HG02943 (cell line): Measurements from ENCODE around the gene DGLUCY.
A peak's percentile ranks its signal among the peaks of the same experiment; 100 is the strongest.
"Not testable (repeated sequence)": the region's sequence is repeated elsewhere in the genome, so short reads cannot be mapped to it uniquely, and the experiment has no call there.

Source experiments
- ATAC-seq: cut with Tn5 transposase; IDR thresholded peaks from one replicate; pipeline ENCODE4 v1.9.1; 2021; ENCODE audit warnings: mild to moderate bottlenecking, low read depth, moderate library complexity; ENCODE audit not compliant: unreplicated experiment

DGLUCY gene

DNA sequence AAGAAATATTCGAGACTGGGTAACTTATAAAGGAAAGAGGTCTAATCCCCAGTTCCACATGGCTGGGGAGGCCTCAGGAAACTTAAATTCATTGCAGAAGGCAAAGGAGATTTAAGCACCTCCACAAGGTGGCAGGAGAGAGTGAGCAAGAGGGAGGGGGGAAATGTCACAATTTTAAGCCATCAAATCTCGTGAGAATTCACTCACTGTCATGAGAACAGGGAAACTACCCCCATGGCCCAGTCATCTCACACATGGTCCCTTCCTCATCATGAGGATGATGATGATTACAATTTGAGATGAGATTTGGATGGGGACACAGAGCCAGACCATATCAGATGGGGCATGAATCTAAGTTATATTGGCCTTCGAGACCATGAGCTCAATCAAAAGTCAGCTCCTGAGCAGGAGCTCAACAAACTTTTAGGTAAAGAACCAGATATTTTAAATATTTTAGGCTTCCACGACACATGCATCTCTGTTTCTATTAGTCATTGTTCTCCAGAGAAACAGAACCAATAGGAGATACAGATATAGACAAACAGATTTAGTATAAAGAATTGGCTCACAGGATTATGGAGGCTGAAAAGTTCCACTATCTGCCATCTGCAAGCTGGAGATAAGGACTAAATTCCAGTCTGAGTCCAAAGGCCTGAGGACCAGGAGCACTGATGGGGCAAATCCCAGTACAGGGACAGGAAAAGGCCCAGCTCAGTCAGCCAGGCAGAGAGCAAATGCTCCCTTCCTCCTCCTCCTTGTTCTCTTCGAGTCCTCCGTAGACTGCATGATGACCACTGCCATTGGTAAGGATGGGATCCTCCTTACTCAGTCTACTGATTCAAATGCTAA lies 24.9 kb downstream of the DGLUCY start:
- no peak for ATAC-seq

DNA sequence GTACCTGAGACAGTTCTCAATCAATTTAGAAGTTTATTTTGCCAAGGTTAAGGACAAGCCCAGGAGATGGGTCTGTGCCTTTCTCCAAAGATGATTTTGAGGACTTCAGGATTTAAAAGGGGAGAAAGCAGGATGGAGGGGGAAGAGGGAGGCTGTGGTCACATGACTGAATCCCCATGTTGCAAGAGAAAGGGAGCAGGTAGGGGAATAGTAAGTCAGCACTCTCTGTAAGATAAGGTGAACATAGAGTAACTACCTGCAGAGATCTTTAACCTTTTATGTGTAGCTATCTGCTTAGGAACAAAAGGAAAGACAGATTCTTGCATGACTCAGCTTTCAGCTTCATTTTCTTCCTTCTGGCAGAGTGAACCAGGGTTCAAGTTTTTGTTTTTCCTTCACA lies 25.9 kb downstream of the DGLUCY start:
- no peak for ATAC-seq

DNA sequence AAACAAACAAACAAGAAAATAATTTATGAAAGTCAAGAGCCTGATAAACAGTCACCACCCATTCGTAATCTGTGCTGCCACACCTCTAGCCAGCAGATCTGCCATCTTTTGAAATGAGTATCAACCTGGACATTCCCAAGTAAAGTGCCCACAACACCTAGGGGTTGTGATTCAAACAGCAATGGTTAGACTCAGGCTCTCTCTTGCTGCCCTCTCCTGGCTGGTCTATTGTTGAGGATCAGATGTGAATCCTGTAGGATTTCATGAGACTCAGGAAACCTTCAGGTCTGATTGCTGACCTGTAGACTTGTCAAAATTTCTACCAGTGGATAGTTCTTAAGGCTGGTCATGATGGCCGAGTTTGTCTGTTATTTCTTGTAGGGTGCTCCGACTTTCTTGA lies 26.8 kb downstream of the DGLUCY start:
- ATAC-seq = no peak

DNA sequence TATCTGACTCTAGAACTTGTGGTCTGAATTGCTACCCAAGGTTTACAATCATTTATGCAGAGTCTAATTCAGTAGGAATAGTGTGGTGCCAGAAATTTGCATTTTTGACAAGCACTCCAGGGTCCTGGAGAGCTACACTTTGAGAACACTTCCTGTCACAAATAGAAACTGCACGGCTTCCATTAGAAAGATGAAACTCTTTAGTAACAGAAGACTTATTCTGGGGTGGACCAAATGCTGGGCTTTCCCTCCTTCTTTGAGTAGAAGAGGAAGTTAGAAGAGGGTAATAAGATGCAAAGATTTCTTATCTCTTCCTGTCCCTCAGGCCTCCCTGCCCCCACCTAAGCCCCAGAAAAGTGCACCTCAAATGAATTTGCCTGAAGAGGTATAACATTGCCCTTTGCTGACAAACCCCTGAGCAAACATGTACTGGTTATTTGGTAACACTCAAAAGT lies 28.4 kb downstream of the DGLUCY start:
- ATAC-seq = peak; percentile 85

DNA sequence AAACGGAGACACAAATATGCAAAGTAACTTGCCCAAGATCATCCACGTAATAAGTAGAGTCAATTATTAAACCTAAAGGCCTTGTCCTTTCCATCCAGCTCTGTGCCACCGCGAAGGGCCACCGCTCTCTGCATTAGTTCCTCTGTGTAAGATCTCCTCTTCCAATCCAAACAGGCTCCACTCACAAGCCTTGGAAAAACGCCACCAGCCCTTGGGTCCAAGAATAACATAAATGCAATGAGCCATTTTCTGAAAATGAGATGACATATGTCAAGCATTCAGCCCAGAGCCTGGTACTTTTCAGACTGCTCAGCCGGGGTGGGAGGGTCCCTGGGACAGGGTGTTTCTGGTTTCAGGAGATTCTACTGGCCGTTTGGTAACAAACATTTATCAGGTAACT lies 30.0 kb downstream of the DGLUCY start:
- ATAC-seq = no peak

DNA sequence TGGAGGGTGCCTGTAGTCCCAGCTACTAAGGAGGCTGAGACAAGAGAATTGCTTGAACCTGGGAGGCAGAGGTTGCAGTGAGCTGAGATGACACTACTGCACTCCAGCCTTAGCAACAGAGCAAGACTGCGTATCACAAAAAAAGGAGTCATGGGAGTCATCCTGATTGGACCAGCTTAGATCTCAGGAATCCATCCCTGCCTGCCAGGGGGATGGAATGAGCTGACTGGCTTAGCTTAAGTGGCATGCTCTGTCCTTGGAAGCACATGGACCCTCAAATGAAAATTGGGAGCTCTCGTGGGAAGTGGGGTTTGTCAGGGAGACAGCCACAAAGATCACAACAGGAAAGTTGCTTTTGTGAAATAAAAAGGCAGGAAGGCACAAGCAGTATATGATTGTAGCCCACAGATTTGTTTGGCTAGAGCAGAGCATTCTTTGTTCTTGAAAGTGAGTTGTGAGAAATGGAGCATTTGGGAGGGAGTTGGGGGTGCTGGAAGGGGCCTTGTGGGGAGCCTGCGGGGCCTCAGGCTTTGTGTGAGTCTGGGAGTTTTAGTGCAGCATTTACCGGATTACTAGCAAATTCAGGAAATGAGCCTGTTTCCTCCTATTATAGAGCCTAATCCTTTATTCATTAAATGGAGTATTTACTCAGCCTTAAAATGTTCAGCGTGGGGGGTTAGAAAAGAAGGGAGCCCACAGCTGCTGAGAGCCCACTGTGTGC lies 30.7 kb downstream of the DGLUCY start:
- no peak for ATAC-seq

DNA sequence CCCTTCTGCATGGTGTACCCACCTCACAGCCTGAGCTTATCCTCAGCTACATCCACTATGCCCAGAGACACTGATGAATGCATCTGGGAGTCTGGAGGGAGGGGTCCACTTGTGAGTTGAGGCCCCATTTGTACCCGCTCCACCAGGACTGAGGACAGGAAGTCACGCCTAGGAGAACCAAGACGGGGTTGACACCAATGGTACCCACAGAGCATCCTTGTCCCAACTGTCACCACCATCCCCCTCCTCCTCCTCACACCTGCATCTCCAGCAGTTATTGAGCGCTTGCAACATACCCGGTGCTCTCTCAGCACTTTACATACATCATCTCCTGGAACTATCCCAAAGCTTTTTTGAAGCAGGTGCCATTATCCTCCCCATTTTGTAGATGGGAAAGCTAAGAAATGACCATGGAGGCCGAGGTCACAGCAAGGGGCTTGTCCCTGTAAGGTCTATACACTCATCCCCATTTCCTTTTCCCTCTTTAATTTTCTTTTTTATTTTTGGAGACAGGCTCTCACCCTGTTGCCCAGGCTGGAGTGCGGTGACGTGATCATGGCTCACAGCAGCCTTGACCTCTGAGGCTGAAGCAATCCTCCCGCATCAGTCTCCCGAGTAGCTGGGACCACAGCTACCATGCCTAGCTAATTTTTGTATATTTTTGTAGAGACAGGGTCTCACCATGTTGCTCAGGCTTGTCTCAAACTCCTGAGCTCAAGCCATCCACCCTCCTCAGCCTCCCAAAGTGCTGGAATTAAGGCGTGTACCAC lies 31.7 kb downstream of the DGLUCY start:
- no peak for ATAC-seq

DNA sequence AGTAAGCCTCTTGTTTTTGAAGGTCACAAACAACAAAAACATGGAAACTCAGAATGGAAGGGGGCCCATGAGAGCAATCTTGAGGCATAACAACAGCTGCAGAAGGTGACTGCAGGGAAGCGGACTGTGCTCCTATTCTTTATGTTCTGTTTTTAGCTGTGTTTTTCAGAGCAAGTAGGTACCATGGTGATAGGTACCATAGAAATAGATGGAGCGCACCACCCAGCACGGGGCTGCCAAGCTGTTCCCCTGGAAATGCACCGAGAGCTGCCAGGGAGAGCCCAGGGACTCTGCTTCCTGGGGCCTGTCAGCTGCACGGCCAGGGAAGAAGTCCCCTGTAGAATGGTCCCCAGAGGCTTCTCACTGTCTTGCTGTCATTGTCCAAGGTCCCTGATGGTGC lies 32.8 kb downstream of the DGLUCY start:
- ATAC-seq = no peak

DNA sequence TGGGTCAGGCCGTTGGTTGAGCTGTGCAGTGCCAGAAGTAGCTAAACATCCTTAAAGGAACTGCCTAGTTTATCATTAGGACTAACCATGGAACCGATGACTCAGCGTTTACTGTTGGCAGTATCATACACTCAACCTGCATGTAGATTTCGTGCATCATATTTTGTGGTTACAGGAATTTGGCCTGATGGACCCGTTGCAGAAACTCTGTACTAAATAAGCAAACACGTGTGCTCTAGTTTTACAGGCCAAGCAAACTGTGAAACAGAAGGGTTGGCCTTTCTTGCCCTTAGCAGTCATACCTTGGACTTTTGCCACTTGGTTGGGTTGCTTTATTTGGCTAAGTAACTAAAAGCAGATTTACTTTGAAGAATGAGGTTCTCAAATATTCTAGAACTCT lies 35.6 kb downstream of the DGLUCY start:
- no peak for ATAC-seq

DNA sequence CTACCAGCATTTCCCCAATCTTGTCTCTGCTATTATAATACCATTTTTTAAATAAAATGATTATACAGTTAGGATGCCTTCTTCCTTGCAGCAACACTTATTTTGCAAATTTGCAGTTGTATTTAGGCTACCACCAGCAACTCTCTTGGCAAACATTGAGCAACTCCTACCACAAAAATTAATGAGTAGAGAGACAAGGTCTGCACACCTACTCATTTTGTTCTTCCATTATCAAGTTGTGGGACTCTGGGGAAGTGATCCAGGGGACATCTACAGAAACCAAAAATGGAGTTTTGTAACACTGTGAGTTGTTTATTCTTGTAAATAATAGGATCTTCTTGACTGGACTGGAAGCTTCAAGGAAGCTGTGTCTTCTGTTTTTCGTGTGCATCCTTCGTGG lies 38.6 kb downstream of the DGLUCY start:
- no peak for ATAC-seq

DNA sequence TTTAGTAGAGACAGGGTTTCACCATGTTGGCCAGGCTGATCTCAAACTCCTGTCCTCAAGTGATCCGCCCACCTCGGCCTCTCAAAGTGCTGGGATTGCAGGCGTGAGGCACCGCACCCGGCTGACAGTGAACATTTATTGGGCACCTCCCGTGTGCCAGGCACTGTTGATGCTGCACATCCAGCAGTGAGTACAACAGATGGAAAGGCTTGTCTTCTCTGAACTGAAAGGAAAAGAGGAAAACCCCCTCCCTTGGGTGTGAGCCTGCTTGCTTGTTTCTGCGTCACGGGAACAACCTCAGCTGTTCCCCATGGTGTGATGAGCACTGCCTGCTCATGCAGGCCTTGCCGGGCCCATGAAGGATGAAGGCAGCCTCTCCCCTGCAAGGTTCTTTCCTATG lies 39.5 kb downstream of the DGLUCY start:
- no peak for ATAC-seq

DNA sequence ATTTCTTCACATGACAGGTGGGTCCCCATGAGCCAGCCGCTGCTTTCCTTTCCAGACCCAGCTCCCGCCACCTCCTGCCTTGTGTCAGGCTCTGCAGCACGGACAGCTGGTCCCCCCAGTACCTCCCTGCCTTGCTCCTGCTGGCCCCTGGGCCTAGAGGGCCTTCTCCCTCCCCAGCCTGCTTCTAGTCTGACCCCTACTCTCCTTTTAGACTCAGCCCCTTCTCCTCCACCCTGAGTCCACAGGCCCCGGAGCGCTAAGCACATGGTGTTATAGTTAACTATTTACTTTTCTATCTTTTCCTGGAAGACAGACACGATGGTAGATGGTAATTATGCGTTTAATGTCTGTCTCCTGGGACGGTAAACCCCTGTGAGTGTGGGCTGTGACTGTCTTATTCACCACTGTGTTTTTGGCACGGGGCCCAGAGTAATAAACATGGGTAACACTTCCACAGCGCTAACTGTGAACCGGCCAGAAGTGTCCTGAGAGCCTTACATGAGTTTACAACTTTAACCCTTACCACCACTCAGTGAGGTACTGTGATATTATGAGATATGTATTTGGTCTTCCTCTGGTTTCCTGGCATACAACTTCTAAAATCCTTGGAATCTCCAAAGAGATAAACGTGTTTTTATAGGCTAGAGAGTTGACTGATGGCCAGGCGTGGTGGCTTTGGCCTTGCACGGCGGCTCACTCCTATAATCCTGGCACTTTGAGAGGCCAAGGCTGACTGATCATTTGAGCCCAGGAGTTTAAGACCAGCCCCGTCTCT lies 41.2 kb downstream of the DGLUCY start:
- no peak for ATAC-seq

DNA sequence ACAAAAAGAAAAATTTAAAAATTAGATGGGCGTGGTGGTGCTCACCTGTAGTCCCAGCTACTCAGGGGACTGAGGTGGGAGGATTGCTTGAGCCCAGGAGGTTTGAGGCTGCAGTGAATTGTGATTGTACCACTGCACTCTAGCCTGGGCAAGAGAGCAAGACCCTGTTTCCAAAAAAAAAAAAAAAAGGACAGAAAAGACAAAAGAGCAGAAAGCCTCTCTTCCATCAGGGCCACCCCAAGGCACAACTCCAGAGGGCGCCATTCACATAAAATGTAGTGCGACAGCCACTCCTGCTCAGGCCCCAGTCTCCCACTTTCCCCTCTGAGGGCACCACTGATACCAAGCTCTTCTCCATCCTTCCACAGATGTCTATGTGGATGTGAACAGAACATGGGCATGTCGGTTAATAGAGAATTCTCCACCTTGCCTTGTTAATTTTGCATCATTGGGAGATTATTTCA lies 41.8 kb downstream of the DGLUCY start:
- no peak for ATAC-seq

DNA sequence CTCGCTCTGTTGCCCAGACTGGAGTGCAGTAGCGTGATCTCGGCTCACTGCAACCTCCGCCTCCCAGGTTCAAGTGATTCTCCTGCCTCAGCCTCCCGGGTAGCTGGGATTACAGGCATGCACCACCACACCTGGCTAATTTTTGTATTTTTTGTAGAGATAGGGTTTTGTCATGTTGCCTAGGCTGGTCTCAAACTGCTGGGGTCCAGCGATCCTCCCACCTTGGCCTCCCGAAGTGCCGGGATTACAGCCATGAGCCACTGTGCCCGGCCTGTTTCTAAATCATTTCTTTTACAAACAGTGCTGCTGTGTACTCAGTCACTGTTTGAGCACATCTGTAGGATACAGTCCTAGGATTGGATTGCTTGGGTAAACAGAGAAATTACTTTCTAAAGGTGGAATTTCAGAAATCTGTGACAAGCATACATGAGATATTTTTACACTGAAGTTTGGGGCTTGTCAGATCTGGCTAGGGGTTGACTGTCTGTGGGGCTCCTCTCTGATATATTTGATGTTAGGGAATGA lies 42.3 kb downstream of the DGLUCY start:
- not testable (repeated sequence) for ATAC-seq

DNA sequence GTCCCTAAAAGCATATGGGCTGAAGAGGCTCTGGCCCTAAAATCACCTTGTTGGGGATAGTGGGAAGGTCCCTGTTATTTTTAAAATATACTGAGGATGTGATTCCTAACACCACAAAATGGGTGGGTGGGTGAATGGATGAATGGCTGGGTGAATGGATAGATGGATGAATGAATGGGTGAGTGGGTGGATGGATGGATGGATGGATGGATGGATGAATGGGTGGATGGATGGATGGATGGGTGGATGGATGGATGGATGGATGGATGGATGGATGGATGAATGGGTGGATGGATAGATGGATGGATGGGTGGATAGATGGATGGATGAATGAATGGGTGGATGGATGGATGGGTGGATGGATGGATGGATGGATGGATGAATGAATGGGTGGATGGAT lies 43.0 kb downstream of the DGLUCY start:
- not testable (repeated sequence) for ATAC-seq

DNA sequence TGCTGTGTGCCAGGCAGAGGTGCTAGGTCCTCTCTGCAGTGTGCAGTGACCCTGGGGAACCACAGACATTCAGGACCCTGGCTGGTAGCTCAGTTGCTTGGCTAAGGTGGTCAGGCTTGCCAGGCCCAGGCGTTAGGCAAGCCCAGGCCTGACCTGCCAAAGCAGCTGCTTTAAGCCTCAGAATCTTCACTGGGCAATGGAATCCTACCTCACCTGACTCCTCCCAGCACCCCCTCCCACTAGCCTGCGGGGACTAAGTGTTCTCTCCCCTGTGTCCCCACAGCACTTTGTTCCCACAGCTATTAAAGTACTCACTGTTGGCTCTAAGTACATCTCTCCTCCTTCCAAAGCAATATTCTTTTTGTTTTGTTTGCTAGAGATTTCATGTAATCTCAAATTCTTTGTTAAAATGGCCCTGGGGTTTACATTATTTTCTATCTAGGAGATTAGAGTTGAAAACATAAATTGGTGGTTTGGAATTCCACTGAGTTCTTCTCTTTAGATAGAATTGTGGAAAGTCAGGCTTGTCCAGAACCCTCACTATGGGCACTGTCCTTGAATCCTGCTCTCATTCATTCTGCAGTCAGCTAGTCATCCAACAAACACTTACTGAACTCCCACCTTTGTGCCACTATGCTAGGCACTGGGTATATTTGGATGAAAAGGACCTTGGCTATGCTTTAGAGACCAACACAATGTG lies 44.4 kb downstream of the DGLUCY start:
- no peak for ATAC-seq

DNA sequence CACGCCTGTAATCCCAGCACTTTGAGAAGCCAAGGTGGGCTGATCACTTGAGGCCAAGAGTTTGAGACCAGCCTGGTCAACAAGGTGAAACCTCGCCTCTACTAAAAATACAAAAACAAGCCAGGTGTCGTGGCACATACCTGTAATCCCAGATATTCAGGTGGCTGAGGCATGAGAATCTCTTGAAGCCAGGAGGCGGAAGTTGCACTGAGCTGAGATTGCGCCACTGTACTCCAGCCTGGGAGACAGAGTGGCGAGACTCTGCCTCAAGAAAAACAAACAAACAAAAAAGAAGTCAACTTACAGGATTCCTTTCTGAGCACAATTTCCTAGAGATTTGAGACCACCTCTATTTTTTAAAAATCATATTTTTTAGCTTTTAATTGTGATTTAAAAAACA lies 45.3 kb downstream of the DGLUCY start:
- no peak for ATAC-seq

DNA sequence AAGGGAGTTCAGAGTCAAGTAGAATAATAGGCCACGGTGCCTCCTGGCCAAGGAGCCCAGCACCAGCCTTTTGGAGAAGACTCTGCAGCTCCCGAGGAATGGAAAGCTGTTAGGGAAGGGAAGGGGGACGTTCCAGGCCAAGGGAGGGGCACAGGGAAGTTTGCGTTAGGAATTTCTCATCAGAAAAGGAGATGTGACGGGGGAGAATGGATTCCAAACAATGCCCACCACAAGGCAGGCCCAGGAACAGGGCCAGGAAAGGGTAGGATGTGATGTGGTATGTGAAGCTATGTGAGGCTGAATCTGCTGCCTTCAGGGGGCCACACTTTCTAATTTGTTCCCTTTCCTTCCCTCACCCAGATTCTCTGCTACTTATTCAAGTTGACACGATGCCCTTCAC lies 46.0 kb downstream of the DGLUCY start:
- no peak for ATAC-seq

DNA sequence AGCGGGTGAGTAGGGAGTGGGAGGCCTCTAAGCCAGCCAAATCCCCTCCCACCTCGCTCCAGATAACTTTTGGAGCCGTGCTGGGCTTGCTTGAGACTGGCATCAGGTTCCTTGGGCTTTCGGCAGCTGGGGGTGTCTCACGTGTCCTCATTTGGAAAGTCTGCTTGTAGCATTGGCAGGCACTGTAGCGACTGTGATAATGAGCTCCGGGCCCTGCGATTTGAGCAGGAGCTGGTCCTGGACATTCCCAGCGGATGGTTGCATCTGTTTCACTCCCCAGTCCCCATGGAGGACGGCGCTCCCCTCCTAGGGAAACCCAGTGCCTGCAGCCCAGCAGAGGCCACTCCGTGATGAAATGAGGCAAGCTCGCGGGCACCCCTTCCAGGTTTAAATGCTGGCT lies 49.4 kb downstream of the DGLUCY start:
- ATAC-seq = no peak
